ENCODE results near the gene CDH4.

The CDH4 gene

GRCh38 chr20:61640131-61640870, 388.2 kb downstream of the CDH4 start:
- DNase-seq: peak; percentile 84

GRCh38 chr20:61640871-61641245, 388.8 kb downstream of the CDH4 start:
- DNase-seq: no peak

GRCh38 chr20:61643656-61644377, 391.8 kb downstream of the CDH4 start:
- DNase-seq: no peak

- no peak for DNase-seq
Observed at GRCh38 chr20:61644378-61645076, 392.5 kb downstream of the CDH4 start.

- DNase-seq: no peak
Observed at GRCh38 chr20:61645732-61646131, 393.7 kb downstream of the CDH4 start.

- DNase-seq: no peak
Observed at GRCh38 chr20:61646453-61646852, 394.4 kb downstream of the CDH4 start.

GRCh38 chr20:61646986-61647385, 394.9 kb downstream of the CDH4 start:
- DNase-seq: no peak

- no peak for DNase-seq
Observed at GRCh38 chr20:61647702-61648101, 395.6 kb downstream of the CDH4 start.

- DNase-seq: no peak
Observed at GRCh38 chr20:61649105-61649859, 397.2 kb downstream of the CDH4 start.

- DNase-seq: no peak
Observed at GRCh38 chr20:61649860-61650162, 397.8 kb downstream of the CDH4 start.

- DNase-seq: no peak
Observed at GRCh38 chr20:61650912-61651733, 399.1 kb downstream of the CDH4 start.

- no peak for DNase-seq
Observed at GRCh38 chr20:61652146-61652545, 400.1 kb downstream of the CDH4 start.

- DNase-seq: no peak
Observed at GRCh38 chr20:61654726-61655125, 402.7 kb downstream of the CDH4 start.

GRCh38 chr20:61655591-61655990, 403.5 kb downstream of the CDH4 start:
- DNase-seq: no peak

GRCh38 chr20:61656198-61656597, 404.1 kb downstream of the CDH4 start:
- DNase-seq: no peak

- no peak for DNase-seq
Observed at GRCh38 chr20:61657721-61658377, 405.8 kb downstream of the CDH4 start.

- no peak for DNase-seq
Observed at GRCh38 chr20:61658563-61658962, 406.5 kb downstream of the CDH4 start.

GRCh38 chr20:61659246-61659993, 407.4 kb downstream of the CDH4 start:
- no peak for DNase-seq

- DNase-seq: no peak
Observed at GRCh38 chr20:61659994-61660346, 407.9 kb downstream of the CDH4 start.

GRCh38 chr20:61660559-61660958, 408.5 kb downstream of the CDH4 start:
- DNase-seq: no peak

- DNase-seq: no peak
Observed at GRCh38 chr20:61661025-61661424, 409.0 kb downstream of the CDH4 start.

Data from fibroblast of skin of scalp (primary cell).